Measurements from ENCODE around the gene GRB2. TPM values are rescaled to one million over a fixed set of nuclear protein-coding genes. Genes with fewer than 3 reads are reported as not detected.
"Not testable (repeated sequence)": the region's sequence is repeated elsewhere in the genome, so short reads cannot be mapped to it uniquely, and the experiment has no call there.

The GRB2 gene
- total RNA-seq, 1 experiment from 2014 or later = 101 TPM

DNA sequence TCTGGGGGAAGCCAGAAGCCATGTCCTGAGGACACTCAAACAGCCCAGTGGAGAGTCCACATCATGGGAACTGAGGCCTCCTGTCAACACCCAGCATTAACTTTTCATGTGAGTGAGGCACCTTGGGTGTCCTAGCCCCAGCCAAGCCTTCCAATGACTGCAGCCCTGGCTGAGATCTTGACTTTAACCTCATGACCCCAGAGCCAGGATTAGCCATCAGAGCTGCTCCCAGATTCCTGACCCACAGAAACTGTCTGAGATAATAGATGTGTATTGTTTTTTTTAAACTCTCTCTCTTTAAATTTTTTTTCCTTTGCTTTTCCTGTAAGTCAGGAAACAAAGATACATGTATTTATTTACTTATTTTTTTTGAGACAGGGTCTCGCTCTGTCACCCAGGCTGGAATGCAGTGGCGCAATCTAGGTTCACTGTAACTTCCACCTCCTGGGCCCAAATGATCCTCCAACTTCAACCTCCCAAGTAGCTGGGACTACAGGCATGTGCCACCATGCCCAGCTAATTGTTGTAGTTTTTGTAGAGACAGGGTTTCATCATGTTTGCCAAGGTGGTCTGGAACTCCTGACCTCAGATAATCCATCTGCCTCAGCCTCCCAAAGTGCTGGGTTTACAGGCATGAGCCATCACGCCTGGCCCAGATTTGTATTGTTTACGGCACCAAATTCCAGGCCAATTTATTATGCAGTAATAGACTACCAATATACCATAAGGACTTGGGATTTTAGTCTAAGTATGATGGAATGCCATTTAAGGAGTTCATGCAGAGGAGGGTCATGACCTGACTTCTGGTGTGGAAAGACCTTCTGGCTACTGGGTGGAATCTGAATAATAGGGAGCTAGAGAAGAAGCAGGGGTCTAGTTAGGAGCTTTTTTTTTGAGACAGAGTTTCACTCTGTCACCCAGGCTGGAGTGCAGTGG, 37.0 kb upstream of the GRB2 start:
- Histone ChIP-seq H3K36me3 (ENCODE audit: insufficient read depth, low read length, poor library complexity, severe bottlenecking) (no peaks in the 10 kb centered on the region), H3K27me3 (replicated peaks; ENCODE audit: insufficient read depth, low read depth, low read length, poor library complexity) (no peaks in the 10 kb centered on the region), H3K27ac (ENCODE audit: low read depth, low read length, poor library complexity, severe bottlenecking) (no peak overlapping the region), H3K4me1 (ENCODE audit: insufficient read depth, low read length, poor library complexity, severe bottlenecking) (no peaks in the 10 kb centered on the region), H3K9me3 (ENCODE audit: low read depth, low read length, poor library complexity, severe bottlenecking) (no peaks in the 10 kb centered on the region), H3K4me3 (ENCODE audit: low read depth, low read length, poor library complexity, severe bottlenecking) (no peak overlapping the region)
- CTCF ChIA-PET = no interaction called here
- intact Hi-C loops (cut with micrococcal nuclease; ENCODE audit: unreplicated experiment) = no loop called here
- no TSS peak for BruUV-seq (replicated peaks)
- no peak for TF ChIP-seq EZH2 (IDR thresholded peaks at IDR 0.05; ENCODE audit: borderline replicate concordance, low read depth, low read length, poor library complexity, severe bottlenecking)
- TF ChIP-seq, protein P1, sequence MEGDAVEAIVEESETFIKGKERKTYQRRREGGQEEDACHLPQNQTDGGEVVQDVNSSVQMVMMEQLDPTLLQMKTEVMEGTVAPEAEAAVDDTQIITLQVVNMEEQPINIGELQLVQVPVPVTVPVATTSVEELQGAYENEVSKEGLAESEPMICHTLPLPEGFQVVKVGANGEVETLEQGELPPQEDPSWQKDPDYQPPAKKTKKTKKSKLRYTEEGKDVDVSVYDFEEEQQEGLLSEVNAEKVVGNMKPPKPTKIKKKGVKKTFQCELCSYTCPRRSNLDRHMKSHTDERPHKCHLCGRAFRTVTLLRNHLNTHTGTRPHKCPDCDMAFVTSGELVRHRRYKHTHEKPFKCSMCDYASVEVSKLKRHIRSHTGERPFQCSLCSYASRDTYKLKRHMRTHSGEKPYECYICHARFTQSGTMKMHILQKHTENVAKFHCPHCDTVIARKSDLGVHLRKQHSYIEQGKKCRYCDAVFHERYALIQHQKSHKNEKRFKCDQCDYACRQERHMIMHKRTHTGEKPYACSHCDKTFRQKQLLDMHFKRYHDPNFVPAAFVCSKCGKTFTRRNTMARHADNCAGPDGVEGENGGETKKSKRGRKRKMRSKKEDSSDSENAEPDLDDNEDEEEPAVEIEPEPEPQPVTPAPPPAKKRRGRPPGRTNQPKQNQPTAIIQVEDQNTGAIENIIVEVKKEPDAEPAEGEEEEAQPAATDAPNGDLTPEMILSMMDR (conservative IDR thresholded peaks at IDR 0.05; ENCODE audit: low read depth, low read length) = no peak
- POLR2A ChIA-PET (ENCODE audit: low non-redundant PET) = no interaction called here
- DNase-seq (ENCODE audit: low spot score) = no peak

DNA sequence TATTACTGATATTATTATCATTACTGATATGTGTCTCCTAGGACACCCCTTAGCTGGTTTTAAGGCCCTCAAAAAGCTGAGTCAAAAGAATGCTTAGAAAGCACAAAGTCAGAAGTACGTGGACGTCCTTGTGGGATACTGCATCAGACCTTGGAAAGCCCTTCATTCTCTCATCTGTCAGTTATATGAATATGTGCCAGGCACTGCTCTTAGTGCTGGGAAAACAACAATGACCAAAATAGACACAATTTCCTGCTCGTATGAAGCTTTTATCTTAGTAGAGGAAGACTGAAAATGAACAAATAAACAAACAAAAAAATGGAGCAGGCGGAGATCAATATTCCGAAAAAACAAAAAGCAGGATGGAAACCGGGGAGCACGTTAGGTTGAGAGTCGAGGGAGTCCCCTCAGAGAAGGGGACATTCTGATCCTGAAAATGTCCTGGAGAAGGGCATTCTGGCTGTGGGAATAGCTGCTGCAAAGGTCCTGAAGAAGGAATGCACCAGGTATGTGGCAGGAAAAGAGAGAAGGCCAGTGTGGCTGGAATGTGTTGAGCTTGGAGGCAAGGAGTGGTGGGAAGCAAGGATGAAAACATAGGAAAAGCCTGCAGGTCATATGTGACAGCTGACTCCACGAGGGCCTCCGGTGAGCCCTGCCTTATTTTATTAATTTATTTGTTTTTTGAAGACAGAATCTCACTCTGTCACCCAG, 35.4 kb upstream of the GRB2 start:
- TF ChIP-seq, protein P1 (conservative IDR thresholded peaks at IDR 0.05; ENCODE audit: low read depth, low read length) = no peak
- TF ChIP-seq EZH2 (IDR thresholded peaks at IDR 0.05; ENCODE audit: borderline replicate concordance, low read depth, low read length, poor library complexity, severe bottlenecking) = no peak
- BruUV-seq (replicated peaks) = no TSS peak
- no peak overlapping the region for H3K27ac ChIP-seq (ENCODE audit: low read depth, low read length, poor library complexity, severe bottlenecking)
- no peak for DNase-seq (ENCODE audit: low spot score)
- H3K27me3 ChIP-seq (replicated peaks; ENCODE audit: insufficient read depth, low read depth, low read length, poor library complexity) = no peaks in the 10 kb centered on the region
- H3K4me3 ChIP-seq (ENCODE audit: low read depth, low read length, poor library complexity, severe bottlenecking) = no peak overlapping the region
- ChIA-PET CTCF (interaction anchor here (0.7 kb wide), 1 partner anchor 28 kb away, joined by 7 read pairs; no protein-coding TSS in a partner anchor), POLR2A (ENCODE audit: low non-redundant PET) (no interaction called here)
- no peaks in the 10 kb centered on the region for H3K4me1 ChIP-seq (ENCODE audit: insufficient read depth, low read length, poor library complexity, severe bottlenecking)
- intact Hi-C loops (cut with micrococcal nuclease; ENCODE audit: unreplicated experiment) = no loop called here
- no peaks in the 10 kb centered on the region for H3K9me3 ChIP-seq (ENCODE audit: low read depth, low read length, poor library complexity, severe bottlenecking)
- H3K36me3 ChIP-seq (ENCODE audit: insufficient read depth, low read length, poor library complexity, severe bottlenecking) = no peaks in the 10 kb centered on the region

DNA sequence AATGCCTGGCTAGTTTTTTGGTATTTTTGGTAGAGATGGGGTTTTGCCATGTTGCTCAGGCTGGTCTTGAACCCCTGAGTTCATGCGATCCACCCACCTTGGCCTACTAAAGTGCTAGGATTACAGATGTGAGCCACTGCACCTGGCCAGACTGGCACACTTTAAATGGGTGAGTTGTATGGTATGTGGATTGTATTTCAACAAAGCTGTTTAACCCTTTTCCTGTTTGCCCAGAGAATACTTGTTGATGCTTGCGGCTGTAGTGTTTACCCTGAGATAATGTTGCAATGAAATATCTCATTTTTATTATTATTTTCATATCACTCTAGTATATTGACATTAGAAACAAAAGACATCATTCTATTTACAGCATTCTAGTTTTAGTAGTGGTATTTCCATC, 33.8 kb upstream of the GRB2 start:
- Histone ChIP-seq H3K27ac (ENCODE audit: low read depth, low read length, poor library complexity, severe bottlenecking) (no peak overlapping the region), H3K4me1 (ENCODE audit: insufficient read depth, low read length, poor library complexity, severe bottlenecking) (no peaks in the 10 kb centered on the region), H3K9me3 (ENCODE audit: low read depth, low read length, poor library complexity, severe bottlenecking) (no peaks in the 10 kb centered on the region), H3K27me3 (replicated peaks; ENCODE audit: insufficient read depth, low read depth, low read length, poor library complexity) (no peaks in the 10 kb centered on the region), H3K4me3 (ENCODE audit: low read depth, low read length, poor library complexity, severe bottlenecking) (no peak overlapping the region), H3K36me3 (ENCODE audit: insufficient read depth, low read length, poor library complexity, severe bottlenecking) (no peaks in the 10 kb centered on the region)
- no TSS peak for BruUV-seq (replicated peaks)
- TF ChIP-seq EZH2 (IDR thresholded peaks at IDR 0.05; ENCODE audit: borderline replicate concordance, low read depth, low read length, poor library complexity, severe bottlenecking) = no peak
- TF ChIP-seq, protein P1 (conservative IDR thresholded peaks at IDR 0.05; ENCODE audit: low read depth, low read length) = no peak
- no peak for DNase-seq (ENCODE audit: low spot score)
- intact Hi-C loops (cut with micrococcal nuclease; ENCODE audit: unreplicated experiment) = no loop called here
- CTCF ChIA-PET = no interaction called here
- POLR2A ChIA-PET (ENCODE audit: low non-redundant PET) = no interaction called here

DNA sequence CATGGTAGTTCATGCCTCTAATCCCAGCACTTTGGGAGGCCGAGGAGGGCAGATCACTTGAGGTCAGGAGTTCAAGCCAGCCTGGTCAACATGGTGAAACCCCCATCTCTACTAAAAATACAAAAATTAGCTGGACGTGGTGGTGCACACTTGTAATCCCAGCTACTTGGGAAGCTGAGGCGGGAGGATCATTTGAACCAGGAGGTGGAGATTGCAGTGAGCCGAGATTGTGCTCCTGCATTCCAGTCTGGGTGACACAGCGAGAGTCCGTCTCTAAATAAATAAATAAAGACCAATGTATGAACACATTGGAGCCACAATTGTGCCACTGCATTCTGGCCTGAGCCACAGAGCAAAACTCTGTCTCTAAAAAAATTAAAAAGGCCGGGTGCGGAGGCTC, 31.9 kb upstream of the GRB2 start:
- DNase-seq (ENCODE audit: low spot score); intact Hi-C loops (cut with micrococcal nuclease; ENCODE audit: unreplicated experiment); POLR2A ChIA-PET (ENCODE audit: low non-redundant PET); CTCF ChIA-PET; H3K4me3 ChIP-seq (ENCODE audit: low read depth, low read length, poor library complexity, severe bottlenecking); H3K27me3 ChIP-seq (replicated peaks; ENCODE audit: insufficient read depth, low read depth, low read length, poor library complexity); H3K9me3 ChIP-seq (ENCODE audit: low read depth, low read length, poor library complexity, severe bottlenecking); H3K36me3 ChIP-seq (ENCODE audit: insufficient read depth, low read length, poor library complexity, severe bottlenecking); H3K4me1 ChIP-seq (ENCODE audit: insufficient read depth, low read length, poor library complexity, severe bottlenecking); H3K27ac ChIP-seq (ENCODE audit: low read depth, low read length, poor library complexity, severe bottlenecking); BruUV-seq (replicated peaks): not testable (repeated sequence)

DNA sequence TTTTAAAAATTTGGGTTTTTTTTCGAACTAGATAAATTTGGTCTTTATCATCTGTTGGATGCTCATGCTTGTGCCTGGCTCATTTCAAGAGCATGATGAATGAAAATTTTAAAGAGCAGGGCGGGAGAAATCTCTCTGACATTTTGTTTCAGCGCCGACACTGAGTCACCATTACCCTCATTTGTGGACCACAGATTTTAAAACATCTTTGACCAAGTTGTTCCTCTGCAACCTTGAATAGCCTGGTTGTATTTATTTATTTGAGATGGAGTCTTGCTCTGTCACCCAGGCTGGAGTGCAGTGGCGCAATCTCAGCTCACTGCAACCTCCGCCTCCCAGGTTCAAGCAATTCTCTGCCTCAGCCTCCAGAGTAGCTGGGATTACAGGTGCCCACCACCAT, 29.0 kb upstream of the GRB2 start:
- H3K27me3 ChIP-seq (replicated peaks; ENCODE audit: insufficient read depth, low read depth, low read length, poor library complexity); H3K27ac ChIP-seq (ENCODE audit: low read depth, low read length, poor library complexity, severe bottlenecking); POLR2A ChIA-PET (ENCODE audit: low non-redundant PET); H3K4me1 ChIP-seq (ENCODE audit: insufficient read depth, low read length, poor library complexity, severe bottlenecking); H3K9me3 ChIP-seq (ENCODE audit: low read depth, low read length, poor library complexity, severe bottlenecking); intact Hi-C loops (cut with micrococcal nuclease; ENCODE audit: unreplicated experiment); H3K4me3 ChIP-seq (ENCODE audit: low read depth, low read length, poor library complexity, severe bottlenecking); CTCF ChIA-PET; DNase-seq (ENCODE audit: low spot score); H3K36me3 ChIP-seq (ENCODE audit: insufficient read depth, low read length, poor library complexity, severe bottlenecking); BruUV-seq (replicated peaks): not testable (repeated sequence)

Measured in A673 (cell line).